PC-3 (cell line): ENCODE measurements around the gene KIAA0040.

Source experiments
- CTCF ChIP-seq: fragments of 300-600 bp; sonication (generic); conservative IDR thresholded peaks from 2 replicates; pipeline ENCODE4 v1.5.1; 2017; ENCODE audit warnings: antibody characterized with exemption, low read depth, mild to moderate bottlenecking, low read length
- EZH2 ChIP-seq: fragments of 300-600 bp; sonication (generic); IDR thresholded peaks from one replicate; pipeline ENCODE4 v1.6.1; 2017; ENCODE audit warnings: antibody characterized with exemption, mild to moderate bottlenecking, low read length; ENCODE audit not compliant: unreplicated experiment

GRCh38 chr1:175158170-175158591, 34.4 kb downstream of the KIAA0040 start:
- TF ChIP-seq CTCF: no peak
- TF ChIP-seq EZH2: no peak
